Amygdala (tissue), 56 donors: ENCODE measurements around the gene SSNA1.

ENCODE experiments used
- DNase-seq, 56 donors: peaks; one replicate each; lab custom pipeline; 2025; lab: John Stamatoyannopoulos, UW

SSNA1 gene, protein sequence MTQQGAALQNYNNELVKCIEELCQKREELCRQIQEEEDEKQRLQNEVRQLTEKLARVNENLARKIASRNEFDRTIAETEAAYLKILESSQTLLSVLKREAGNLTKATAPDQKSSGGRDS

DNA sequence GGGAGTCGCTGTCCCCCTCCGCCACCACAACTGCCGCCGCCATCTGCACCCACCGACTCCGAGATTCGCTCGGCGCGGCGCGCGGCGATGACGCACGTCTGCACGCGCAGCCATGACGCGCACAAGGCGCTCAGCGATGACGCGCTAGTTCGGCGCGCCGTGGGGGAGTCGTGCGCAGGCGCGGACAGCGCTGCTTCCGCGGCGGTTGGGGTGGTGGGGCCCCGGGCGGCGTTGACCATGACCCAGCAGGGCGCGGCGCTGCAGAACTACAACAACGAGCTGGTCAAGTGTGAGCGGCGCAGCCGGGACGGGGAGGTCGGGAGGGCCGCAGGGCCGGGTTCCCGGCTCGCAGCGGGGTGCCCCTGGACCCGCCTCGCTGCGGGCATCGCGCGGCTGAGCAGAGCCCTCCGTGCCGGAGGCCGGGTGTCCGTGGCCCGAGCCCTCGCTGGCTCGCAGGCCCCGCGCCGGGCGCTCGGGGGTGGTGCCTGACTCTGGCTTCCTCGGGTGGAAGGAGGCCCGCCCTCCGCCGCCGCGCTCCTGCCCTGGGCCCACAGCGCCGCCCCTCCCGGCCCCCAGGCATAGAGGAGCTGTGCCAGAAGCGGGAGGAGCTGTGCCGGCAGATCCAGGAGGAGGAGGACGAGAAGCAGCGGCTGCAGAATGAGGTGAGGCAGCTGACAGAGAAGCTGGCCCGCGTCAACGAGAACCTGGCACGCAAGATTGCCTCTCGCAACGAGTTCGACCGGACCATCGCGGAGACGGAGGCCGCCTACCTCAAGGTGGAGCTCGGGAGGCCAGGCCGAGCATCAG lies at the start of gene SSNA1, which contains the start of gene ANAPC2:
SSNA1 (plus strand) TSS at position 187 of the 807 bp plus-strand sequence; CDS start at position 238, 51 bp downstream.
ANAPC2 (minus strand) TSS at position 71 of the 807 bp plus-strand sequence; CDS start at position 43, 28 bp downstream.
- peak; percentile 50 to 96 (median 88) for DNase-seq

DNA sequence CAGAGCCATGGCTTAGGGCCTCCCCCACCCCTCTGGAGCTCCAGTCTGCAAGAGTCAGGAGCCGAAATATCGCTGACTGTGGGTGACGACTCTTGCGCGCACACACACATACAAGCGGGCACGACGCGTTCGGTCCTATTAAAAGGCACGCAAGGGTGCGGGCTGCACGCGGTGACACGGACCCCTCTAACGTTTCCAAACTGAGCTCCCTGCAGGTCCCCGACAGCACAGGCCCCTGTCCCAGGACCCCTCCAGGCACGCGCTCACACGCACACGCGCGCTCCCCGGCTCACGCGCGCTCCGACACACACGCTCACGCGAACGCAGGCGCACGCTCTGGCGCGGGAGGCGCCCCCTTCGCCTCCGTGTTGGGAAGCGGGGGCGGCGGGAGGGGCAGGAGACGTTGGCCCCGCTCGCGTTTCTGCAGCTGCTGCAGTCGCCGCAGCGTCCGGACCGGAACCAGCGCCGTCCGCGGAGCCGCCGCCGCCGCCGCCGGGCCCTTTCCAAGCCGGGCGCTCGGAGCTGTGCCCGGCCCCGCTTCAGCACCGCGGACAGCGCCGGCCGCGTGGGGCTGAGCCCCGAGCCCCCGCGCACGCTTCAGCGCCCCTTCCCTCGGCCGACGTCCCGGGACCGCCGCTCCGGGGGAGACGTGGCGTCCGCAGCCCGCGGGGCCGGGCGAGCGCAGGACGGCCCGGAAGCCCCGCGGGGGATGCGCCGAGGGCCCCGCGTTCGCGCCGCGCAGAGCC lies 49.6 kb upstream of the SSNA1 start, which contains the start of gene GRIN1:
GRIN1 (plus strand) TSS at position 433 of the 746 bp plus-strand sequence. CDS start 333 bp downstream, outside the sequence.
- DNase-seq = peak in 14 of 56 donors; percentile 21 to 77 (median 54)

DNA sequence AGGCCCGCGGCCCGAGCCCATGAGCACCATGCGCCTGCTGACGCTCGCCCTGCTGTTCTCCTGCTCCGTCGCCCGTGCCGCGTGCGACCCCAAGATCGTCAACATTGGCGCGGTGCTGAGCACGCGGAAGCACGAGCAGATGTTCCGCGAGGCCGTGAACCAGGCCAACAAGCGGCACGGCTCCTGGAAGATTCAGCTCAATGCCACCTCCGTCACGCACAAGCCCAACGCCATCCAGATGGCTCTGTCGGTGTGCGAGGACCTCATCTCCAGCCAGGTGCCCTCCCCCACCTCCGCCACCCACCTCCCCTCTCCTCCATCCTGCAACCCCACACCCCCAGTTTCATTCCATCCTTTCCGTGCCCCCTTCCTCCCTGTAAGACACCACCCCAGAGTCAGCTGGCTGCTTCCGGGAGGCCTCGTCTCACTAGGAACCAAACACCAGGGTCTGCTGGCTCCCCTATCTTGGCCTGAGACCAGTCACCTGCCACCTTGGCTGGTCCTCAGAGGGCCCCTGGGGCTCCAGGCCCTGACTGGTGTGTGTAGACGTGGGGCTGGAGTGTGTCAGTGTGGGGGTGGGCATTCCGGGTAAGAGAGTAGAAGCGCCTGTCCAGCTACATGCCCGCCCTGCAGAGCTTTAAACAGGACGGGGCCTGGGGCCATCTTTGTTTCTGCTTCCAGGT lies 48.9 kb upstream of the SSNA1 start:
- no peak for DNase-seq

DNA sequence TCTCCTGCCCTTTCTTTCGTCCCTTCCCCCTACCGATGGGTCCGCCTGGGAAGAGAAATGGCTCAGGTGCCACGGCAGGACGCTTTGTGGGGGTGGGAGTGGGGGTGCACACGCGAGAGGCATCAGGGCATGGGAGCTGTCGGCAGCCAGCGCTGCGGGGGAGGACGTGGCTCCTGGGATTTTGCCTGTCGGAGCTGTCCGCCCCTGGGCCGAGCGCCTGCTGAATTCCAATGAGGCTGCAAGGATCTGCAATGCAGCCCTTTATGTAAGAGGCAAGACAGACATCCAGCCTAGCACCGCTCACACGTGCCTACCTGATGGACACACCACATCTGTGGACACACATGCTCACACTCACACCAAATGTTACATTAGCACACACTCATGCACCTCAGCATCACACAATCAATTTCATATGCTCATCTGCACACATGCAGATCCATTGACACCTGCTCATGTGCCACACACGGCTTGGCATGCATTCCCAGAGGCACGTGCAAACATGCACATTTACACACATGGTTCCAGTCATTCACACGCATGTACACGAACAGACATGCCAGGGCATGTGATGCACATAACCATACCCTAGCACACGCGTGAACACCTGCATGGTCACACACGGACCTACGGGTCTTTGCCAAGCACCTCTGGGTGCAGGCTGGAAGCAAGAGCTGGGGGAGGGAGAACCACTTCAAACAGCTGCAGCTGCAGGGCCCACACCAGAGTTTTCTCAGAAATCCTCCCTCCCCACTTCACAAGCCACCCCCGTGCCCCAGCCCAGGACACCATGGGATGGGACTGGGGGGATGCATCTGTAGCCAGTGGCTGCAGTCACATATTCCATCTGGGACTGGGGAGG lies 48.1 kb upstream of the SSNA1 start:
- DNase-seq = peak in 21 of 56 donors; percentile 22 to 67 (median 39)

DNA sequence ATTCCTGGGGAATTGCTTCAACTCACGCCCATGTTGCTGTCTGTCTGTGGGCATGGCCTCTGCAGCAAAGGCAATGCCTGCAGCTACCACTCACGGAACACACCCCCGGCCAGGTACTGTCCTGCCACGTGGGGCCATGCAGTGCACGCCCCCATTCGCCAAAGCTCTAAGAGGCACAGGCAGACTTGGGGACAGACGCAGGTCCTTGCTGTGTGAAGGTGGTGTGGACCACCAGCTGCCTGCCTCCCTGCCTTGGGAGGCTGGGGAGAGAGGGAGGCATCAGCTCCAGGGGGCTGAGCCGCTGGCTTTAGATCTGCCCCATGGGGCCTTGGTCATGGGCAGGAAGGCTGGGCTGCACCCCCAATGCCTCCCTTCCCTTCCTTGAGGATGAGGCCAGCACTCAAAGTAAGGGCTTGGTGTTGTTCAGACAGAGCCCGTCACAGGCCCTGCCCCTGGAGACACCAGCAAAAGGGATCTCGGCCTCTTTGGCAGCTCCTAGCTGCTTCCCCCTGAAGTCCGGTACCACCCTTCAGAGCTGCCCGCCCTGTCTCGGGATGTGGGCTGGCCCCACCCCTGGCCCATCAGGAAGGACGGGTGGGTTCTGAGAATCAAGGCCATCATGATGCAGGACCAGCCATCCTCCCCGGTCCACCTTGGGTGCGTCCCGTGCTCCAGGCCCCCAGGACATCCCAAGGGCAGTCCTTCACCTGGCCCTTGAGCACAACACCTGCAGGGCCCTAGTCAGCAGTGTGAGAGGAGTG lies 47.2 kb upstream of the SSNA1 start:
- no peak for DNase-seq

DNA sequence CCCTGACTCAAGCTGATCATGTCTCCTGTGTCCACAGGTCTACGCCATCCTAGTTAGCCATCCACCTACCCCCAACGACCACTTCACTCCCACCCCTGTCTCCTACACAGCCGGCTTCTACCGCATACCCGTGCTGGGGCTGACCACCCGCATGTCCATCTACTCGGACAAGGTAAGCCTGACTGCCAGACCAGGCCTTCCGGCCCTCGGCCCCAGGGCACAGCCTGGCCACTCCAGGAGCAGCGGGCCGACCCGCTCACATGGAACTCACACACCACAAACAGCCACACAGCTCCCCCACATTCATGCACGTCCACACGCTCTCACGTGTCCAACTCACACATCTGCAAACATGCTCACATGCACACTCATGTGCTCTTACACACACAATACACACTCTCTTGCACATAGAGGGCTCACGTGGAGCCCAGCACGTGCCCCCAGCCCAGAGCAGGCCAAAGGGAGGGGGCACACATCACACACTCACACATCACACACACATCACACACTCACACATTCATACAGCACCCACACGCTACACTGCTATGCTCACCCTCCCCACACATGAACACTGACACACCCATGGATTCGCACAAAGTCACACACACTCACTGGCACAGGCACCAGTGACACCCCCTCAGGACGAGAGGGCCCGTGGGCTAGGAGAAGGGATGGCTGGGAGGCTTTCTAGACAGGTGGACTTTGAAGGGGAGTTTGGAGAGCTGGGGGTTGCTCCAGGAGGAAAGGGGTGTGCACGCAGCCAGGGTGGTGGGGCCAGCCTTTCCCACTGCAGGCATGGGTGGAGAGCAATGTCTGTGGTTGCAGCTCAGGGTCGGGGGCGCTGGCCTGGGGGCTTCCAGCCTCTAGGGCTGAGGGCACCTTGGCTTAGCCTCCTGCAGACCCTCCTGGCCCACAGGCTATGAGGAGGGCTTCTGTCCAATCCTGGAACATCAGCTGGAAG lies 46.2 kb upstream of the SSNA1 start:
- no peak for DNase-seq

DNA sequence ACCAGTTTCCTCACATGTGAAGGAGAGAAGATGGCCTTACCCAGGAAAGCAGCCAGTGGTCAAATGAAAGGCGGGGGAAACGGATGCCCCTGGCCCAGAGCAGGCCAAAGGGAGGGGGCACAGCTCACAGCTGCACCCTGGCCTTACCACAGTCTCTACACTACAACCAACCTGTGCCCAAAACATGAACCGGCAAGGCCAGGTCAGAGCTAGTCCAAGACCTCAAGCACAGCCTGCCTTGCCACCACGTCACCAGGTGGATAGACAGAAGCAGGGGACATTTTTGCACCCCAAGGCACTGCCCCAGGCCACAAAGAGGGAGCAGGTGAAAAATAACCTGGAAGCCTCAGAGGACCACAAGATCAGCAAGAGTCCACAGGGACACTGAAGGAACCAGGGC lies 45.0 kb upstream of the SSNA1 start:
- no peak for DNase-seq

DNA sequence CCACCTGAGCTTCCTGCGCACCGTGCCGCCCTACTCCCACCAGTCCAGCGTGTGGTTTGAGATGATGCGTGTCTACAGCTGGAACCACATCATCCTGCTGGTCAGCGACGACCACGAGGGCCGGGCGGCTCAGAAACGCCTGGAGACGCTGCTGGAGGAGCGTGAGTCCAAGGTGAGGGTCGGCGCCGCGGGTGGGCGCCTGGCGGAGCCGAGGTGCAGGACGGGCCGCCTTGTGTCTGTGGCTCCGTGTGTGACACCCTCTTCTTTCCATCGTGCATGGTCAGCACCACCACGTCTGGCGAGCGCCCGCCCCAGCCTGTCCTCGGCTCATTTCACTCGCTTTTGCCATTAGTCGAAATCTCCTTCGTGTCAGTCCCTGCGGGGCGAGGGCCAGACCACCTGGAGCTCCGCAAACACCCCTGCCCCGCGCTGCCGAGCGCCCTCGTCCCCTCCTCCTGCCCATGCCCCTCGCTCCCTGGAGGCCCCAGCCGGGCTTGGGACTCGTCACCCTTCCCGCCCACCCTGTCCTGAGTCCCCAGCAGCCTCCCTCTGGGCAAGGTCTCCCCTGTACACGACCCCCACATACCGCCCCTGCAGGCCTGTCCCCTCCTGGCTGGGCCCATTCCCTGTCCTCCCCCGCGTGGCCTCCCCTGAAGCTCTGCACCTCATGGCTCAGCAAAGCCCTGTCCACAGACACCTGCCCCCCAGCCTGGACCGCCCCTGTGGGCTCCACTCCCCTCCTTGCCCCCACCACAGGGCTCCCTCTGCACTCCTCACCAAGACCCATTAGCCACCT lies 42.5 kb upstream of the SSNA1 start:
- no peak for DNase-seq

DNA sequence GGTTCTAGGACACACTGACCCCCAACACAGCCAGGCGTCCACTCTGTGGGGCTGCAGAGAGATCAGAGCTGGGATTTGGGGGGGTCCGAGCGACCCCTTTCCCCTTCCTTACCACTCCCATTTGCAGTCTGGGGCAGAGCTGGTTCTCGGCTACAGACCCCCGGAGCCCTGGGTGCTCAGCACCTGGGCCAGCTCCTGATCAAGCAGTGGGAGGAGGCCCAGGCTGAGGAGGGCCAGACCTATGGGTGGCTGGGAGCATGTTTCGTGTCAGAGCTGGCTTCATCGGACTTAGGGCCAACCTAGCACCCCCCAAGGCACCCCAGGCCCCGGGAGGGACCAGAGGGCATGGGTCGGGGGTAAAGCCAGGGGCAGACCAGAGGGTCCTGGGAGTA lies 42.0 kb upstream of the SSNA1 start:
- no peak for DNase-seq

DNA sequence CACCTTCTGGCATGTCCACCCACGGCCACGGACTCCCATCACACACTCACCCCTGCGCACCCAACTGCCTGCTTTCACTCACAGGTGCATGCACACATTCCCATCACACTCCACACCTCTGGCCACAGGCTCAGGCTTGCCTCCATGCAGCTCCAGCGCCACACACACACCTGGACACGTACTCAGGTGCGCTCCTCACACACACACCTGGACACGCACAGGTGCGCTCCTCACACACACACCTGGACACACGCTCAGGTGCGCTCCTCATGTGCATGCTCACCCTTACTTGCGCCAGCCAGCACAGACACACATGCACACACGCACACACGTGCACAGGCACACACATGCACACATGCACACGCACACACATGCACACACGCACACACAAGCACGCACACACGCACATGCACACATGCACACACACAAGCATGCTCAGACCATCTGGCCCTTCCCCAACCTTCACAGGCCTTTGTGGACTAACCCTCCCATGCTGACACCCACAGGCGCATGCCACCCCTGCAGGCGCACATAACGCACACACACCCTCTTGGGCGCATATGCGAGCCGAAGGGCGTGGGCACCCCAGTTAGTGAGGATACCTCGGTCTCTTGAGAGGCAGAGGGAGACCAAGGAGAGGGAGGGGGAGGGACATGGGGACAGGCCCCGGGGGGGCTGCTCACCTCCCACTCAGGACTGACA lies 41.2 kb upstream of the SSNA1 start:
- no peak for DNase-seq

DNA sequence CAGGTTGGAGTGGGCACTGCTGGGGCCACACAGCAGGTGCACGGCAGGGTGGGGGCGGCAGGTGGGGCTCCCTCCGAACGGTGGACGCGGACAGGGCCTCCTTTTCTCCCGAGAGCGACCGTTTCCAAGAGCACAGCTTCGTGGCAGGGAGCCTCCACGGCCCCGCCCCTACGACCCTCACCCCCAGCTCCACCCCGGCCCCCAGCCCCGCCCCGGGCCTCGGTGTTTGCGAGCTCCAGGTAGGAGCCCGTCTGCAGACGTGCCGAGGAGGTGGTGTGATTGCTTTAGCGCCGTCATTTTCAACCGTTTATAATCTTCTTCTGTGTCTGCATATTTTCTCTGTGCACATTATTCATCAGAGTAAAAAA lies 40.7 kb upstream of the SSNA1 start:
- no peak for DNase-seq

DNA sequence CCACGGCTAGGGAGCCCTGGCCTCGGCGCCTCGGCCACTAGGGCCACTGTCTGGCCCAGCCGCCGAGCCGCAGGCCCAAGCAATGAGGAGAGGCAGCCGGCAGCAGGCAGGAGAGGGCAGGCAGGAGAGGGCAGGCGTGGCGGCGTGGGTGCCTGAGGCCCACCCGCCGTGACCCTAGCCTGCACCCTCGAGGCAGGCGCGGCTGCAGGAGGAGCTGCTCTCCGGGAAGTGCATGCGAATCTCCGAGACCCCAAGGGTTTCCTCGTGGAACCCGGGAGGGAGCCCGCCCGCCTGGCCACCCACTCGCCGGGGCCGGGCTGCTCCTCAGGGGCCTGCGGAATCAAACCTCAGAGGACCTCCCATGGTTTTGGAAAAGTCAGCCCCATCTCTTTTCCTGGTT lies 40.2 kb upstream of the SSNA1 start:
- DNase-seq = no peak

DNA sequence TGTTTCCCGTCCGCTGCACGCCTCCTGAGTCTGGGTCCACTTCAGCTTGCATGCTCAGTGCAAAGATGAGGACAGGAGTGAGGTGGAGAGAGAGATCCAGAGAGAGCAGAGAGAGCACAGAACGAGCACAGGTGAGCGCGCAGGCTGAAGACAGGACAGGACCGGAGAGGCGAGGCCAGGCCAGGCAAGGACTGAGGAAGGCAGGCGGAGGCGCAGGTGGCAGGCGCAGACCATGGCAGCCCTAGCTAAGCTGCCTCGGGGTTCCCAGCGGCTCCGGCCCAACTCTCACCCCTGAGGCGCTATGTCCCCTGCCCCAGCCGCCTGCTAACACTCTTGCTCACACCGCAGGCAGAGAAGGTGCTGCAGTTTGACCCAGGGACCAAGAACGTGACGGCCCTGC lies 39.8 kb upstream of the SSNA1 start:
- DNase-seq = no peak

DNA sequence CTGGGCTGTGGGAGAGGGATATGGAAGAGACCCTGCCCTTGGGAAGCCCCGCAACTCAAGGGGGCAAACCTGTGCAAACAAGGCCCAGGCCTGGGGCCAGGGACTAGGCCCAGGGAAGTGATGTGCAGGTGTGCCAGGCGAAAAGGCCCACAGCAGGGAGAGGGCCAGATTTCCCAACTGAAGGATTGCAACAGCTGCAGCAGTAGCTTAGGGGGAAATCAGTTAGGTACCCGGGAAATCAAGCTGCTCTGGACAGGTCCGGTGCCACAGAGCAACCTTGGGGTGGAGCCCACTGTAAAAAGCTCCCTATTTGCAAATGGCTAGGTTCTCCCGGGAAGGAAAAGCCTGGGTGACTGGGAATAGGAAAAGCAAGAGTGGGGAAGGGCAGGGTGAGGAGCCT lies 39.1 kb upstream of the SSNA1 start:
- no peak for DNase-seq

DNA sequence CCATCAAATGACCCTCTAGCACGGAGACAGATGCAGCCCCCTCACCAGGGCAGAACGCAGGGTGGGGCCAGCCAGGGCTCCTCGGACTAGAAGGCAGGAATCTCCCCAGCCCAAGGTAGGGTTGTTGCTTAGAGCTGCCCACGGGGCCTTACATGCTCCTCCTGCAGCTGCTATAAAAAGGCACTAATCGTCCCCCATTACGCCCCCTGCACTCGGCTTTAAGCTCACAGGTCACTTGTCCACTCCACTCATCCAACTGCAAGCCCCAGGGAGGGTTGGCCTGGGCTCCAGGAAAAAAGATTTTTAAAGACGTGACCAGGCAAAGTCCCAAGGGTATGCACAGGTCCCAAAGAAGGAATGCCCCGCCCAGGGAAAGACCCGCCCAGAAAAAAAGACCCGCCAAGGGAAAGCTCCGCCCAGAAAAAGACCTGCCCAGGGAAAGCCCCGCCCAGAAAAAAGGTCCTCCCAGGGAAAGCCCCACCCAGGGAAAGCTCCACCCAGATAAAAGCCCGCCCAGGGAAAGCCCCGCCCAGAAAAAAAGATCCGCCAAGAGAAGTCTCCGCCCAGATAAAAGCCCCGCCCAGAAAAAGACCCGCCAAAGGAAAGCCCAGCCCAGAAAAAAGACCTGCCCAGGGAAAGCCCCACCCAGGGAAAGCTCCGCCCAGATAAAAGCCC lies 38.4 kb upstream of the SSNA1 start:
- no peak for DNase-seq
